HG02571 (cell line): ENCODE results near the gene UNC5A.

Source experiments
- ATAC-seq: cut with Tn5 transposase; IDR thresholded peaks from one replicate; pipeline ENCODE4 v1.9.1; 2021; ENCODE audit warnings: mild to moderate bottlenecking, moderate library complexity; ENCODE audit not compliant: unreplicated experiment

UNC5A gene

DNA sequence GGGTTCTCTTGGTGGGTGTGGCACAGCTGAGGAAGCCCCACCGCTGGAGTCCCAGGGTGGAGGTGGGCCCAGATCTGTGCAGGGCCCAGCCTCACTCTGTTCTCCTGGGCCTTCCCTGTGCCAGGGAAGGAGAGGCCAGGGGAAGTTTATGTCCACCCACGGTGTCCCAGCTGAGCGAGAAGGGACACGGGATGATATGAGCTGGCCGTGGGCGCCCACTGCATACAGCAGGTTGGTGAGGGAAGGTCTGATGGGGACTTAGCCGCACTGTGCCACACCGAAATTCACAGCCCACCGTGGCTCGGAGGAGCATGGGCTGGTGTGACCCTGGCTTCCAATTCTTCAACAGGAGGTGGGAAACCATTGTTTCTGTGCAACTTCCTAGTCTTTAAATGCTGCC lies 33.9 kb downstream of the UNC5A start:
- no peak for ATAC-seq

DNA sequence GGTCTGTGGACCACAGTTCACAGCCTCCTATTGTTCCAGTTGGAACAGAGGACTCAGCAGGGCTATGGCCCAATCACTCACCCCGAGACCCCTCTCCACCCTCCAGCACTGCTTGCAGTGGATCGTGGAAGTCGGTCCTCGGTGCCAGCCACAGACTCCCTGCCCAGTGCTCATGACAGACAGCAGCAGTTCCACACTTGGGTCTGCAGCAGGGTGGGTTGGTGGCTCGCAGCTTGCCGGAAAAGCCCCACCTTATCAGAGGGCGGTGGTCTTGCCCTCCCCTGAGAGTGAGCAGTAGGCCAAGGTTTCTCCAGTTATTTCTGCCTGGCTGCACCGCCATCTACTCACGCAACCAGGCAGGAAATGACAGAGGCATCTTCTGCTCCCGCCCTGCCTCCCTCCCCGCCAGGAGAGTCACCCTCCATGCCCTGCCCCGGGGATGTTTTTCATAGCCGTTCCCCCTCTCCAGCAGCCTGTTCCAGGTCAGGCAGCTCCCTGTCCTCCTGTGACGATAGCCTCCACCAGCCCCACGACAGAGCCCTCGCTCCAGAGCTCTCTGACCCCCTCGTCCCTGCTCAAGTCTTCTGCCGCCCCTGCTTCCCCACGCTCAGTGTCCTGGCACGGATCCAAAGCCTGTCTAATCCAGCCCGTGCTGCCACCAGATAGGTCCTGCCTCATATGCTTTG lies 34.5 kb downstream of the UNC5A start:
- ATAC-seq = no peak

DNA sequence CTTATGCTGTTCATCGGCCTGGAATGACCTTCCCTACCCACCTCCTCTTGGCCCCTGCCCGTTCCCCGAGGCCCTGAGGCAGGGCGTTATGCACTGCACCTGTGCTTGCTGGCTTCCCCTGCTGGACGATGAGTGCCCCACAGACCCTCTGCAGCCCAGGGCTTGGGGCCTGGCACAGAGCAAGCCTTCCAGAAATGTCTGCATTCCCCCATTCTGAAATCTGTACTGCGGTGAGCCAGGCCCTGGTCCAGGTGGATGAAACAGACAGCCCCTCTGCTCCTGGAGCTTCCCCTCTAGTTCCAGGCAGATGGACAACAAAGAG lies 35.0 kb downstream of the UNC5A start:
- ATAC-seq = no peak

DNA sequence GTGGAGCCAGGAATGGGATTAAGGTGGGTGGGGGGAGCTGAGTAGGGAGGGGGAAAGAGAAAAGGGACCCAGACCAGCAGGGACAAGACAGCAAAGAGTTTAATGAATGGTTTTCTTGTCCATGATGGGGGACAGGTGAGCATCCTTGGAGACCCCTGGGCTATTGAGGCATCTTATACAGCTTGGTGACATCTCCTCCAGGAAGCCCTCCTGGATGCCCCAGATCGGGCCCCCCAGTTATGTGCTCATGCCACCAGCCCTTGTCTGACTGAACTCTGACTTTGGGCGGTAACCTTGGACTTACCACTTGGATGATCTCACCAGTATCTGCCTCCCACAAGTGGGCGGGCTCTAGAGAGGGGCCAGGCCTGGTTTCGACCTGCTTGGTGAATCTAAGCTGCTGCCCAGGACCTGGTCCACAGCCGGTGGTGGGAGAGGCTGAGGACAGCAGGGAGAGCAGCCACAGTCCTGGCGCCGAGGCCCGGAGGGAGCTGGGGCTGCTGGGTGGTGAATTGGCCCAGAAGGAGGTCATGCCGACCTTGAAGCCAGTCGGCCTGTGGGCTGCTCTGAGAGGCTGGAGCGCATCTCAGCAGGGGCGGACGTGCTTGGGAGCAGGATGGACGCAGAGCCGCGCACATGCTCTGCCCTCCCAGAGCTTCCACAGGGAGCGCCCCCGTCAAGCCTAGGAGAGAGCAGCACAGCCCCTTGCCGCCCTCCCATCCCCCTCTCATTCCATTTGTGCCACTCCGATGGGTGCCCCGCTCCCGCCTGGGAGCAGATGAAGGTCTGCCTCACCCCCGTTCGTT lies 36.2 kb downstream of the UNC5A start:
- ATAC-seq = no peak

DNA sequence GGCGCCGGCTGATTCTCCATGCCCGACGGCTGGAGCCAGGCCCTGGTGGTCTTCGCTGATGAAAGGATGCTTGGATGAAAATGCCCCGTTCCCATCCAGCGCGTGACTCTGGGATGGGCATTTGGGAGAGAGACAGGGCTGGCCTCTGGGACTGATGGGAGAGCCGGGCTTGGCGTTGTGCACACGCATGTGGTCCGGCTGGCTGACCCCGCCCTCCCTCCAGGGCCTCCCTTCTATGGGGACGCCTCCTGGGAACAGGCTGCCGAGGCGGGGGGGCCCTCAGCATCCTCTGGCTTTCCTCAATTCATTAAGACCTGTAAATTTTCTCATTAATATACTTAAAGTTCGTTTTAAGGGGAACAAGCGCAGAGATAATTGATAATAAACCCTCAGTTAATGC lies 36.8 kb downstream of the UNC5A start:
- ATAC-seq = no peak

DNA sequence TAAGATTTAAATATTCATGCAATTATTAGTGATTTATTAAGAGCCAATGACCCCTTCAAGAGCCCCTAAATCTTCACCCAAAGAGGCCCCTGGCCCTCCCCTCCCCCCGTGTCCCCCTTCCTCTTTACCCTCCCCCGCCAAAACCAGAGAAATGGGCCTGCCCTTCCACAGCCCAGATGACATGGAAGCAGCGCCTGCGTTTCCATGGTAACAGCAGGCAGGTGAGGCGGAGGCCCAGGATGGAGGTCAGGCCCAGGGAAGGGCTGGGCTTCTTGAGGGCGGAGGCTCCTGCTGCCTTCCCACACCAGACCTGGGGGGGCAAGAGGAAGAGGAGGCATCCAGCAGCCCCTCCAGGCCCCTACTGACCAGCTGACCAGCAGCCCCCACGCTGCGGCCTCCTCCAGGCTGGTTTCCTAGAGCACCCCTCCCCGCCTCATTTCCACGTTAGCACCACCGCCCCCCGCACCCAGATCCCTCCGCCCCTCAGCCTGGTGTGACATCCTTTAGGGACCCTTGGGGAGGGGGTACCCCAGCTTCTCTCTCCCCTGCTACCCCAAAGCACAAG lies 37.4 kb downstream of the UNC5A start:
- ATAC-seq = no peak

DNA sequence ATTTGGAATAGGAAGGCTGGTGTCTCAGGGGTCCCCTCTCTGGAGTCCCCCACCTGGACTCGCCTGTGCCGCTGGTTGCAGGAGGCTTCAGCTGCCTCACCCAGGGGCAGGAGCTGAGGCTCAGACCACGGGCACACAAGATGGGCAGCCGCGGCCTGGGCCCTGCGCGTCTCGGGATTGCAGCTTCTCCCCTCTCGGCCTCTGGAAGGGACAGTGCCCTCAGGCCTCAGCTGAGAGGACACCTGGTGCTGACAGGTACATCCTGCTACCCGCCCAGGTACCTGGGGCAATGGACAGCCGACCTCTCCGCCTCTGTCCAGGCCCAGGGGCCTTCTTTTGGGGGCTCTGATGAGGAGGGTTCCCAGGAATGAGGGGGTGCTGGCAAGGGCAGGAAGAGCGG lies 38.3 kb downstream of the UNC5A start:
- no peak for ATAC-seq

DNA sequence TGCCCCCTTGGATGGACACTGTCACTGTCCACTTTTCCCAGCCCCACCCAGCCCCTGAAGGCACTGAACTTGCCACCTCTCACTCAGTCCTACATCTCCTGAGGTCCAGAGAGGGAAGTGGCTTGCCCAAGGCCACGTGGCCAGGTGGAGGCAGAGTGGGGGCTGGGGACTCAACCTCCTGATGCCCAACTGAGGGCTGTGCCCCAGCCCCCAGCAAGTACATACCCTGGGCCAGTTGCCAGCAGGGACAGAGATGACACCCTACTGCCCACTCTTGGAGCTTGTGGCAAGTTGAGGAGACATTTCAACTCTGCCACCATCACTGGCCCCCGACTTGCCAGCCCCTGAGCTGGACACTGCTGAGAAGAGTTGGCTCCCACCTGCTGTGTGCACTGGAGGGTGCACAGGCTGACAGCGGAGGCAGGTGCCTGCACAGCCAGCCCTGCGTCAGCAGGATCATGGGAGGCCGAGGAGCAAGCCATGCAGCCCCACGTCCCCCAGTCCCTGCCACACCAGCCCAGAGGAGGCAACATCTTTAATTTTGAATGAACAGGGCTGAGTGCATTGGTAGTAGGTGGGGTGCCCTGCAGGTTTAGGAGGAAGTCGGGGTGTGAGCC lies 39.4 kb downstream of the UNC5A start:
- no peak for ATAC-seq

DNA sequence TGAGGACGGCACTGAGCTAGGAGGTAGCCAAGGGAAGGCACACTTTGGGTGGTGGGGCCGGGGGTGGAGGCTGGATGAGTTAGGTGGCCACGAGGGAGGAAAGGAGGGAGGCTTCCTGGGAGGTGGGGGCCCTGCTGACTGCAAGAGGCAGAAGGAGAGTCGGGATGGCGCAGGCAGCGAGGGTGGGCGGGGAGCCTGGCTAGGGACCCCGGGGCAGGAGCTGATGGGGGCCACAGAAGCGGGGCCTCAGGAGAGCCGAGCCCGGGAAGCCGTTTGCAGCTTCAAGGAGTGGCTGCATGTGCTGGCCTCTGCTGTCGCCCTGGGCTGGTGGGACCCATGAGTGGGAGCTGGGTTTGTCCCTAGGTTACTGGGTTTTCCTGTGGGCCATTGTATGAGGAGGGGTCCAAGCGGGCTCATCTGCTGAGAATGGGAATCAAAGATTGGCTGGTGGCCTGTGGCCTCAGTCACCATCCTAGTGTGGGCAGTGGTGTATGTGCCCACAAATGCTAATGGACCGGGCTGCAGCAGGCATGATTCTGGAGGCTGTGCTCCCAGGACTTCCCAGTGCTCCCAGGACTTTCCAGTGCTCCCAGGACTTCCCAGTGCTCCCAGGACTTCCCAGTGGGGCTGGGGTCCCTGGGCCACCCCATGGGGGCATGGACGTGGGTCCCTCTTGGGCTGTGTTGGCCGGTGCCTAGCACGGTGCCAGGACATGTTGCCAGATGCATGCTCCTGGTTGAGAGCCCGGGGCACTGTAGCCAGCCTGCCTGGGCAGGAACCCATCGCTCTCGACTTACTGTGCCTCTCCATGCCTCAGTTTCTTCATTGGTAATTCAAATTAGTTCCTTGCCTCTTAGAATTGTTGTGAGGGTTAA lies 40.2 kb downstream of the UNC5A start:
- no peak for ATAC-seq

DNA sequence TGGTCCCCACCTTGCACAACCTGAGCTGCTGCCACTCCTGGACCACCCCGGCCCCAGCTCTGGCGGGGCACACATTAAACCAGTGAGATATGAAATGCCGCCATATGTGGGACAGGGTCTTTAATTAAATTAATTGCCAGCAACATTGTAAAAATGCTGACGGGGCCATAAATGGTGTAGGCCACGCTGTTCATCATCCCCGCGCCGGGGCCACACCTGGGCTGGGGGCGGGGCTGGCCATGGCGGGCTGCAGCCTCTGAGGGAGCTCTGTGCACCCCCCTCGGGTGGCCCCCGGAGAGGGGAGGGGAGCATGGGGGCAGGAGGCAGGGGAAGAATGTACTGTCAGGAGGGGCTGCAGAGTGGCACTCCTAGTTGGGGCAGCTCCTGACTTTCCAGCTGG lies 41.0 kb downstream of the UNC5A start:
- no peak for ATAC-seq

DNA sequence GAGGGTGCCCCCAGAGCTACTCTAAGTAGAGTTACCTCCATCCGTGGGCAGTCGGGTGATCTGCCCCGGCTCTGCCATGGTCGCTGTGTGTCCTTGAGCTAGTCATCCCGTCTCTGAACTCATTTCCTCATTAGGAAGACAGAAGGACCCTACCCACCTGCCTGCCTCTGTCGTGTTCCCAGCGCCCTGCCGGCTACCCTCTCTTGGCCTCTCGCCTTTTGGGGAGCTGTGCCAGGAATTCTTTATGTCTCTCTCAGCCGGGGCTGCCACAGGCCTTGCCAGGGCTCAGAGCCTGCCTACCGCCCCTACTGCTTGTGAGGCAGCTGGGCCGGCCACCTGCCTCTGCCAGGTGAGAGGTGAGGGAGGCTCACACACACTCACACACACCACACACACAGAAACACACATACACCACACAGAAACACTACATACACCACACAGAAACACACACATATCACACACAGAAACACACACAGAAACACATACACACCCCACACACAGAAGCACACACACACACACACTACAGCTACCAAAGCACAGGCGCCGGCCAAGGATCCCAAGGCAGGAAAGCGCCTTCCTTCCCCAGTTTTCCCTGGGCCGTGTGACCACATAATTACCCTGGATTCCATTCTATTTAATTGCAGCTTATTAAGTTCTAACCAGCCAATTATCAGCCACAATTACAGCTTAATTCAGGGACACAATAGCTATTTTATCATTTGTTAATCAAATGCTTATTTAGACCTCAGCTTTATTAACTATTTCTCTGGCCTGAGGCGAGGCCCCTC lies 41.7 kb downstream of the UNC5A start:
- no peak for ATAC-seq

DNA sequence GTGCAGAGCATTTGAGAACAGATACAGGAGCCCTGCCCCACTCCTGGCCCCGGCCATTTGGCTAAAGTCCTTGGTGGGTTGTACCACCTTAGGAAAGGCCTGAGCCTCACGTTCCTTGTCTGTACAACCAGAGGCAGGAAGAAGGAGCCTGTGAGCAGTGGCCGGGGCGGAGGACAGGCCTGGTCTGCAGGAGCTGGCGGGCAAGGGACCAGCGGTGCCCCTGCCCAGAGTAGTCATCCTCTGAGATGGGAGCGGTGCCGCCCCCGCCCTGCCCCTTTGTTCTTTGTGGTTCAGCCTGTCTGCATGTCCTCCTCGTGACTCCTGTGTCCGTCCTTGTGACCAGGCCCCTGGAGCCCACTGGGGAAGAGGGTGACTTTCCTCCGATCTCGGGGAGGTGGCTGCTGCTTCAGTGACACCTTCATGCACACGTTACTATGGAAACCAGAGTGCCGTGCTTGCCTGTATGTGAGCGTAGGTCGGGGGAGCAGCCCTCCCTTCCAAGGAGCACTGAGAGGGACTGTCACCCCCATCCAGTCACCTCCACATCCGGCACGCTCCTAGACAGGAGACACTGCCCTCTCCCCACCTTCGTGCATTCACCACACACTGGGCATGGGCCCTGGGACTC lies 42.9 kb downstream of the UNC5A start:
- ATAC-seq = no peak

DNA sequence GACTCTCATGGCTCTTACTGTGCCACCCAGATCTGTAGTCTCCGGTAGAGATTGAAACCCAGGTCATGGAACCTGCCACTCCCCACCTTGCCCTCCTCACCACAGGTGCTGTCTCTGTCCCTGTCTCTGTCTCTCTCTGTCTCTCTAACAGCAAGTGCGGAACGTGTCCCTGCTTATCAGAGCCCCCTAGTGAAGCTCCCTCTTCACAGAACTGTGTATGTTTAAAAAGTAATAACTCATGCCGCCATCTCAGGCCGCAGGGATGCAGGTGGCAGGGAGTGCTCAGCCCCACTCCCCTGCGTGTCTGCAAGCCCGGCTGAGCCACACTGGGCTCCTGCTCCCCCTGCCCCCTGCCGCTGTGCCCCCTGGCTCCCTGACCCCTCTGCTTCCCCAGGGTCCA lies 43.8 kb downstream of the UNC5A start:
- no peak for ATAC-seq

DNA sequence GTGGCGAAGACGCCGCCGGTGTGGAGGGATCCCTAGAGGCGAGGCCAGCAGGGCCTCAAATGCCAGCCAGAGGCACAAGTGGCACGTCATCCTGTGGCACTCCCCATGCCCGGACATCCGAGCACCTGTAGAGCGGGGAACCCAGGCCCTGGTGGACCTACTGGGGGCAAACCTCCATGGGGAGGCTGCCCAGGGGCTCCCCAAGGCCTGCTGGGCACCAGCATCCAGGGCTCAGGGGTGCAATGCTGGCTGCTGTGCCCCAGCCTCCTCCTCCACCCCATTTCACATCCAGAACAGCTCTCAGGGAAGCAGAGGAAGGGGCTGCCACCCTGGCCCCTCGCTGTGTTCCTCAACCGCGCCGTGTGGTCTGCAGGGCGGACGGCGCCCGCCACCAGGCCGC lies 45.2 kb downstream of the UNC5A start:
- ATAC-seq = no peak

DNA sequence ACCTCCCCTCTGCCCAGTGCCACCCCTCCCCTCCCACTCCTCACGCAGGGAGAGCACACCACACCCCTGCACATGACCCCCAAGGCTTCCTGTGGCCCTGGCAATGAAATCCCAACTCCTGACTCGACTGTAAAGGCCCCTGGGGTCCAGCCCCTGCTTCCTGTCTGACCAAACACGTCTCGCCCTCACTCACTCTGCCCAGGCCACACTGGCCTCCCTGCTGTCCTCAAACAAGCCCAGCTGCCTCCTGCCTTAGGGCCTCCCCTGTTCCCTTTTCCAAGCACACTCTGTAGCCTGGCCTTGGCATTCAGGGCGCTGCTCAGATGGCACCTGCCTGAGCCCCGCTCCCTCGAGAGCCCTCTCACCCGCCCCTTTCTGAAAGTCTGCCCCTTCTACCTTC lies 46.4 kb downstream of the UNC5A start:
- ATAC-seq = no peak

DNA sequence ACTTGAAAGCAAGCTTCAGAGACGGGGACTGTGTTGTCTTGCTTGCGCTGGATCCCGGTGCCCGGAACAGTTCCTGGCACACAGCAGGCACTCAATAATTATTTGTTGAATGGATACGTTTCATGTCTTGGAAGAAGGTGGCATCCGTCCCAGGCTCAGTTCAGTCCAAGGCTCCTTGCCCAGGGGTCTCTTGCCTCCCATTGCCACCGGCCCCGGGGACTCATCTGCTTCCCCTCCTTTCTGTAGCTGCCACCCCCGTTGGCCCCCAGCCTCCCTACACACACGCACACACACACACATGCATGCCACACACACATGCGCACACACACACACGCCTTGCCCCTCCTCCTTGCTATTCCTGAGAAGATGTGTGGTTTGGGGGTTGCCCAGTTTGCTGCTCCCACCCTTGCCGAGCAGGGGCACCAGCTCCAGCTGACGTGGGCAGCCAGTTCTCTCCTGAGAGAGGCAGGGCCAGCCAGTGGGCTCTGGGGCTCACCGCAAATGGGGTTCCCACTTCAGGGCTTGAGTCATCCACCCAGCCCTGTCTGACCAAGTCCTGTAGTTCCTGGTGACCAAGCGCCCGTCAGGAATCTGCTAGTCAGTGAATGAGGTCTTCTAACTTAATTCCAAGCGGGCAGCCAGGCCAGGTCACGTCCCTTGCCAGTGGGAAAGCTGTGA lies 47.0 kb downstream of the UNC5A start:
- ATAC-seq = no peak

DNA sequence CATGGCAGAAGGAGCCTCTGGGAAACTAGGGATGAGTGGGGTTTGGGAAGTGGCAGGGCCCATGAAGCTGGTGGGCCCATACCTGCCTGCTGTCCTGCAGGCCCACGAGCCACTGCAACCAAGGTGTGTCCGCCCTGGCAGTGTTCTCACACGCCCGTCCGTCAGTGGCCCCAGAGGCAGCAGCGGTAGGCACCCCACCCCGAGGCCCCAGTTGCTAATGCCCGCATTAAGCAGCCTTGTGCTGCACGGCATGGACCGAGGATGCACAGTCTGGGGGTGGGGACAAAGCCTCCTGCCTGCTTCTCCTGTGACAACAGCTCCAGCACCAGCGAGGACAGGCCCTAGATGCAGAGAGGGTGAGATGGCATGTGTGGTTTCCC lies 47.5 kb downstream of the UNC5A start:
- ATAC-seq = no peak

DNA sequence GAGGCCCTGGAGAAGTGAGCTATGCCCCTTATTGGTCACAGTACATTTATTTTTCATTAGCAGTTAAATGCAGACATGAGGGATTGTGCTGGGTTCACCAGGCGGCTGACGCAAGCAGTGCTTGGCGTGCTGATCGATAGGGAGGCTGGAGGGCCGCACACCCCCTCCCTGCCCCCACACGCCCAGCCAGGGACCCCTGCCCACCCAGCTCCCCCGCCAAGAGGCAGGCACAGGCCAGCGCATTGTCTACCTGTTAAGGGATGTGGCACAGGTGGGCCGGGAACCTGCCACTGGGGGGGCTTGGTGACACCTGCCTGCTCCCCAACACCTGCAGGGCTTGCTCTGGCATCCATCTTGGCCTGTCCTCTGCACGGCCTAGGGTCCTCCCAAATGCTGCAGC lies 49.6 kb downstream of the UNC5A start:
- no peak for ATAC-seq

DNA sequence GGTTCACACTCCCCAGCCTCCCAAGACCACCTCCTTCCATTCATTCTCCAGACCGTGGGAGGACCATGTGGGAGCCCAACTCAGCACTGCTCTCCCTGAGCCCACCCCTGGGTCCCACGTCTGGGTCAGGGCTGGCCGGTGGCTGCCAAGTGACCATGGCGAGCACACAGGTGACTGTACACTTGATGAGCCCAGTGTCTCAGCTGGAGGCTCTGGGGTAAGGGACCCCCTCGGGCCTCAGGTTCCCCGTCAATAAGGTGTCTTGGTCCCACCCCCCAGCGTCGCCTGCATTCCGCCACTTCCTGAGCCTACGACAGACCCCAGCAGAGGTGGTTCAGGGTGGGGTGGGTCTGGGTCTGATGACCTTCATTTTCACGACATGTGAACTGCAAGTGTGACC lies 50.0 kb downstream of the UNC5A start:
- ATAC-seq = no peak
